Measurements from ENCODE around the gene SNX10. TPM values are rescaled to one million over a fixed set of nuclear protein-coding genes. Genes with fewer than 3 reads are reported as not detected.

SNX10 gene
- total RNA-seq, 3 donors from 2014 or later: 1.9 to 5.7 (median 4.7) TPM

GRCh38 chr7:26292768-26293560 is 1.3 kb downstream of the SNX10 start:
- peaks cover 5% of the 10 kb centered on the region for H3K4me1 ChIP-seq (ENCODE audit: low read depth)
- no peaks in the 10 kb centered on the region for H3K9me3 ChIP-seq
- no peak for DNase-seq
- intact Hi-C loops (cut with DNase I, micrococcal nuclease): no loop called here
- no peak for TF ChIP-seq CTCF (IDR thresholded peaks at IDR 0.05)
- no peaks in the 10 kb centered on the region for H3K36me3 ChIP-seq (ENCODE audit: low read depth)
- no peak for ATAC-seq
- H3K4me3 ChIP-seq: no peak overlapping the region

- DNase-seq (peak in 1 of 3 donors; percentile 17), ATAC-seq (peak; percentile 52)
- intact Hi-C loops (cut with DNase I, micrococcal nuclease): no loop called here
- Histone ChIP-seq H3K4me3 (no peak overlapping the region), H3K36me3 (ENCODE audit: low read depth) (no peaks in the 10 kb centered on the region), H3K9me3 (no peaks in the 10 kb centered on the region), H3K4me1 (ENCODE audit: low read depth) (peaks cover 5% of the 10 kb centered on the region)
- TF ChIP-seq CTCF (IDR thresholded peaks at IDR 0.05): no peak
These were observed 2.1 kb downstream of the SNX10 start for GRCh38 chr7:26293569-26294308.

GRCh38 chr7:26295015-26295414 is 3.4 kb downstream of the SNX10 start:
- Histone ChIP-seq H3K4me1 (ENCODE audit: low read depth) (peaks cover 5% of the 10 kb centered on the region), H3K9me3 (no peaks in the 10 kb centered on the region), H3K36me3 (ENCODE audit: low read depth) (no peaks in the 10 kb centered on the region), H3K4me3 (no peak overlapping the region)
- no peak for TF ChIP-seq CTCF (IDR thresholded peaks at IDR 0.05)
- DNase-seq (no peak), ATAC-seq (no peak)
- intact Hi-C loops (cut with DNase I, micrococcal nuclease): no loop called here

GRCh38 chr7:26295586-26295985 is 3.9 kb downstream of the SNX10 start:
- H3K4me1 ChIP-seq (ENCODE audit: low read depth): peaks cover 5% of the 10 kb centered on the region
- DNase-seq: no peak
- intact Hi-C loops (cut with DNase I, micrococcal nuclease): no loop called here
- H3K4me3 ChIP-seq: no peak overlapping the region
- H3K9me3 ChIP-seq: no peaks in the 10 kb centered on the region
- H3K36me3 ChIP-seq (ENCODE audit: low read depth): no peaks in the 10 kb centered on the region
- ATAC-seq: no peak
- TF ChIP-seq CTCF (IDR thresholded peaks at IDR 0.05): no peak

GRCh38 chr7:26298472-26299058 is 6.9 kb downstream of the SNX10 start:
- no peaks in the 10 kb centered on the region for H3K4me1 ChIP-seq (ENCODE audit: low read depth)
- no peak overlapping the region for H3K4me3 ChIP-seq
- intact Hi-C loops (cut with DNase I, micrococcal nuclease): no loop called here
- DNase-seq (no peak), ATAC-seq (no peak)
- no peaks in the 10 kb centered on the region for H3K36me3 ChIP-seq (ENCODE audit: low read depth)
- no peaks in the 10 kb centered on the region for H3K9me3 ChIP-seq
- no peak for TF ChIP-seq CTCF (IDR thresholded peaks at IDR 0.05)
